HEK293T (cell line): ENCODE data around the gene SDR42E1.

Experiments used
- BHLHE40 ChIP-seq: fragments of 450-650 bp; IDR thresholded peaks from 2 replicates; pipeline ENCODE4 v1.6.1; 2016; ENCODE audit warnings: mild to moderate bottlenecking, moderate library complexity, borderline replicate concordance
- FOXK2 ChIP-seq: fragments of 450-650 bp; IDR thresholded peaks from 2 replicates; pipeline ENCODE4 v1.6.1; 2016; ENCODE audit warnings: mild to moderate bottlenecking
- FOXM1 ChIP-seq: fragments of 450-650 bp; IDR thresholded peaks from 2 replicates; pipeline ENCODE4 v1.6.1; 2017; ENCODE audit warnings: mild to moderate bottlenecking, borderline replicate concordance
- NFRKB ChIP-seq: fragments of 450-650 bp; IDR thresholded peaks from 2 replicates; pipeline ENCODE4 v1.6.1; 2016; ENCODE audit warnings: mild to moderate bottlenecking, moderate library complexity
- PKNOX1 ChIP-seq: fragments of 450-650 bp; IDR thresholded peaks from 2 replicates; pipeline ENCODE4 v1.6.1; 2016
- ZNF384 ChIP-seq: fragments of 450-650 bp; IDR thresholded peaks from 2 replicates; pipeline ENCODE4 v1.6.1; 2016

DNA sequence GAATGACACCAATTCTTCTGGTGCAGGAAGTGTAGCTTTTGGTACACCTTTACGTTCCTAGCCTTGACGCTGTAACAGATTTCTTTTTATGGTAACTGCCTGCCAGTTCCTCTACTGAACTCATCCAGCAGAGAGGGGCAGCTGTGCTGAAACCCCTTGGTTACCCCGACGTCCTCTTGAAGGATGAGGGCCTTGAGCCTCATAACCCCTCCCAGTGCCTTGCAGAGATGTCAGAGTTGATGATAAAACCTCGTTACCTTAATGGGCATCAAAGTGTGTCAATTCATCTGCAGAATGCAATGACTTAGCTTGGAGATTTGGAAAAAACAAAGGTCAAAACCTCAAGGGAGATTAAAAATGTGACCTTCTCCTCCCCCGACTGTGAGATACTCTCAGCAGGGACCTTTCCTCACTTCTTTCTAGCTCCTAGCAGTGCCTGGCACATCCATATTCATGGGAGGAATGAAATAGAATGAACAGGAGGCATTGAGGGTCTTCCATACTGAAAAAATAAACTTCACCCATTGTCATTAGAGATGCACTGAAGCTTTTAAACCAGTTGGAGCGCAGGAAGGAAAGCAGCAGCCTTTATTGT is 69.2 kb downstream of the SDR42E1 start:
- TF ChIP-seq FOXK2 (no peak), BHLHE40 (no peak), NFRKB (no peak), PKNOX1 (no peak), FOXM1 (no peak), ZNF384 (no peak)
